NCI-H1694 treated with DMSO at 0.1 percent for 48 hours (cell line): ENCODE results near the gene CPNE6.
A peak's percentile ranks its signal among the peaks of the same experiment; 100 is the strongest.
"Not testable (repeated sequence)": the region's sequence is repeated elsewhere in the genome, so short reads cannot be mapped to it uniquely, and the experiment has no call there.

ENCODE experiments used
- DNase-seq: peaks from one replicate; lab custom pipeline; 2025; lab: John Stamatoyannopoulos, UW

CPNE6 gene

GRCh38 chr14:24105609-24106239, 34.4 kb downstream of the CPNE6 start:
- not testable (repeated sequence) for DNase-seq

GRCh38 chr14:24106672-24107271, 35.4 kb downstream of the CPNE6 start:
- DNase-seq = no peak

- no peak for DNase-seq
Measured at GRCh38 chr14:24108336-24108874, 37.0 kb downstream of the CPNE6 start.

GRCh38 chr14:24110060-24110459, 38.7 kb downstream of the CPNE6 start:
- no peak for DNase-seq

- DNase-seq = no peak
Measured at GRCh38 chr14:24110523-24110922, 39.2 kb downstream of the CPNE6 start.

GRCh38 chr14:24113379-24113800, 42.0 kb downstream of the CPNE6 start:
- no peak for DNase-seq

GRCh38 chr14:24113801-24114531, 42.6 kb downstream of the CPNE6 start:
- DNase-seq = peak; percentile 81

- peak; percentile 99 for DNase-seq
Measured at GRCh38 chr14:24114532-24115421, 43.4 kb downstream of the CPNE6 start, which contains the start of the genes DCAF11 and NRL. Gene DCAF11 (plus strand): TSS chr14:24114777. CDS start chr14:24115595, 818 bp downstream. Gene NRL (minus strand): TSS chr14:24114949. CDS start chr14:24082848, 32,101 bp downstream.

GRCh38 chr14:24115422-24116127, 44.2 kb downstream of the CPNE6 start:
- DNase-seq = no peak

- DNase-seq = no peak
Measured at GRCh38 chr14:24116128-24116814, 44.9 kb downstream of the CPNE6 start.

- DNase-seq = no peak
Measured at GRCh38 chr14:24117179-24117578, 45.8 kb downstream of the CPNE6 start.

GRCh38 chr14:24119691-24120090, 48.3 kb downstream of the CPNE6 start:
- DNase-seq = no peak

- DNase-seq = no peak
Measured at GRCh38 chr14:24121210-24121609, 49.8 kb downstream of the CPNE6 start.

GRCh38 chr14:24122416-24122815, 51.1 kb downstream of the CPNE6 start:
- no peak for DNase-seq

- no peak for DNase-seq
Measured at GRCh38 chr14:24122898-24123297, 51.5 kb downstream of the CPNE6 start.

- DNase-seq = no peak
Measured at GRCh38 chr14:24123424-24124417, 52.4 kb downstream of the CPNE6 start.

- DNase-seq = no peak
Measured at GRCh38 chr14:24126939-24127338, 55.6 kb downstream of the CPNE6 start.

GRCh38 chr14:24127673-24128072, 56.3 kb downstream of the CPNE6 start:
- no peak for DNase-seq
